GM21723 (cell line): ENCODE measurements around the gene CRTC1.
"Not testable (repeated sequence)": the region's sequence is repeated elsewhere in the genome, so short reads cannot be mapped to it uniquely, and the experiment has no call there.

Experiments
- ATAC-seq: cut with Tn5 transposase; IDR thresholded peaks from one replicate; pipeline ENCODE4 v1.9.1; 2021; ENCODE audit warnings: mild to moderate bottlenecking, moderate library complexity; ENCODE audit not compliant: unreplicated experiment

The CRTC1 gene

DNA sequence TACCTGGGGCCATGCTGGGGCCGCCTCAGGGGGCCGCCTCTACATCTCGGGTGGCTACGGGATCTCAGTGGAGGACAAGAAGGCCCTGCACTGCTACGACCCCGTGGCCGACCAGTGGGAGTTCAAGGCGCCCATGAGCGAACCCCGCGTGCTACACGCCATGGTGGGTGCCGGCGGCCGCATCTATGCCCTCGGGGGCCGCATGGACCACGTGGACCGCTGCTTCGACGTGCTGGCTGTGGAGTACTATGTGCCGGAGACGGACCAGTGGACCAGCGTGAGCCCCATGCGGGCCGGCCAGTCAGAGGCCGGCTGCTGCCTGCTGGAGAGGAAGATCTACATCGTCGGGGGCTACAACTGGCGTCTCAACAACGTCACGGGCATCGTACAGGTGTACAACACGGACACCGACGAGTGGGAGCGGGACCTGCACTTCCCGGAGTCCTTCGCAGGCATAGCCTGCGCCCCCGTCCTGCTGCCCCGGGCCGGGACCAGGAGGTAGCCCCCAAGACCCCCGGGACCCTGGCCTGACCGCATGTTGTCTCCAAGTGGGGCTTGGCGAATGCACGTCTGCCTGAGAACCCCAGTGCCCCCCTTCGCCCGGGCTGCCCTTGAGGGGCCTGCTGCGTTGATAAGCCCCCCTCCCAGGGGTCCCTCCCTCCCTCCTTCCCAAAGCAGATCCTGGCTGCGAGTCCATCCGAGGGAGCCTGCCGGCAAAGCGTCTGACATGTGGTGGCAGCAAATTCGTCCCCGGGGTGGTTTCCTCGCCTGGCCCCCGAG is 14.5 kb upstream of the CRTC1 start:
- ATAC-seq, result no peak

DNA sequence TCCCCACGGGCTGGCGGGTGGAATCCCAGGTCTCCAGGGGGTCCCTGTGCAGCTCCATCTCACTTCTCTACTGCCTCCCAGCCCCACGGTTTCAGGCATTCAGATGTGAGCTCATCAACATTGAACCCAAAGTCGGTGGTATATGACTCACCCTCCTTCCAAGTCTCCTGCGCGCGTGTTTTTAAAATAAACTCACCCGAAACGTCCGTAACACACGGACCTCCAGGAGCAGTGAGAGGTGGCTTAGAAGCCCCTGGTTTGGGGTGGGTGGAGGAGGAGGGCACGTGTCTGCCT is 14.0 kb upstream of the CRTC1 start:
- ATAC-seq, result no peak

DNA sequence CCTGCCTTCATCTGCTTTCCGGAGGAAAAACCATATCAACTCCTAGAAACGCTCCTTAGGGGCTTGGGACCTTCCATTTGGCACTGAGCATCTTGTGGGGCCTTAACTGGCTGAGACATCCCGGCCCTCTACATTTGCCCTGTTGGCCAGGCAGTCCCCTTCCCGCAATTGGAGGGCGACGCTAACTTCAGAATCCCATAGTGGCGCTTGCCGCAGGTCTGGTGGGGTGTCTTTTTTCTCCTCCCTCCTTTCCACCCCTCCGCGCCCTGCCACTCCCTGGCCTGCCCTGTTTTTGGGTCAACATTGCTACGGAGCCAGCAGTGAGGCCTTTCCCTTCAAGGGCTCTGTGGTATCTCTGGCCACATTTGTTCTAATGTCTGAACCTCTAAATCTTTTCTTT is 13.6 kb upstream of the CRTC1 start:
- no peak for ATAC-seq

DNA sequence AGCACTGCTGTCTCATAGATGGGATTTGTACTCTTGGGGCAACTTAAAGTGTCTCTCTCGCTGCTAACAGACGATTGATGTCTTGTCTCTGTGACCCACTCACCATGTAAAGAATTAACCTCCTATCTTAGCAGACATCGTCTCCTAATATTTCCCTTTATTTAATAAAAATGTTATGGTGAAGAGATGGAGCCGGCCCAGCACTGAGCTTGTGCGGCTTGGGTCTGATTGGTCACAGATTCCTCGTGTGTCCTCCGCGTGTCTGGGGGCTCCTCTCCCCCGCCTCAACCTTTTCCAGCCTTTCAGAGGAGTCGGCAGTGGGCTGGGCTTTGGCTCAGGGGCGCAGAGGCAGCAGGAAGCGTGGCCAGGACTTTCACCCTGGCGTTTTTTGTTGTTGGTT is 13.2 kb upstream of the CRTC1 start:
- no peak for ATAC-seq

DNA sequence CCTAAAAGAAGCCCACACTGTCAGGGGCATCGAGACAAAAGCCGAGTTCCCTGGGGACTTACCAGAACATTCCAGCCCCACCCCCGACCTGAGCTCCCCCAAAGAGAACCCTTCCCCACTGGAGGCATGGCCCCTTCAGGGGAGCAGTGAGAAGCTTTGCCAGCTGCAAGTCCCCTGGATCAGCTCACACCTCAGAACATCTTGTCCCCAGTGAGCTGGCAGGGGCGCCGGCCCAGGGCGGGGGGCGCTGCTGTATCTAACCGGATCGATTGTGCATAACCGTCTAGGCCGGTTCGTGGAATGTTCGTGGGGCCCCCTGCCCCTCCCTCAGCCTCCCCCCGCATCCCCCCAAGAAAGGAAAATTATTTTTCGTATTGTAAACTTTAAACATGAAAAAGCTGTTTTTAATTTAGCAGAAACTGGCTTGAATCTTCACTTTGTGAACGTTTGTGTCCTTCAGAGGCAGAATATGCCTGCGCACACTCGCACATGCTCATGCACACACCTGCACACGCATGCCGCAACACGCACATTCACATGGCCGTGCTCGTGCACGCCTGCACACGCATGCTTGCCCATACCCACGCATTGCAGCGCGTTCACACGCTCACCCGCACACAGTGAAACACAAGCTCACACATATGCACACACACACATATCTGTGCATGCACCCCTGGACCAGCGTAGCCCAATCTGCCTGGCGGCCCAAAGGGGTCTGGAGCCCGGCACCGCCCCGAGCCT is 12.0 kb upstream of the CRTC1 start:
- ATAC-seq, result no peak

DNA sequence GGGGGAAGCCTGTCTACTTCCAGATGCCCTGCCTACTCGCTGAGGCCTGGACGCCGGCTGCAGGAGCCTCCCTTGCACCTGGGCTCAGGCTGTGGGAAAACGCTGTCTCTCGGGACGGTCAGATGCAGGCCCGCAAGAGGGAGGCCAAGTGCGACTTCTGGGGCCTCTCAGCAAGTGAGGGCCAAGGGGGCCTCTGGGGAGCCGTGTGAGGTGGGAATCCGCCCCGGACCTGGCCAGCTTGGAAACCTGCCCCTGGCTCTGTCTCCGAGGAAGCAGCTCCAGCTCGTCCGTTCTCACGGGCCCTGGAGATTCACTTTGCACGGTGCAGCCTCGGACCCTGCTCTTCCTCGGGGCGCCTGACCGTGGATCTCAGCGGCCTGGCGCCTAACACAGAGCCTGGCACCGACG is 11.4 kb upstream of the CRTC1 start:
- ATAC-seq, result no peak

DNA sequence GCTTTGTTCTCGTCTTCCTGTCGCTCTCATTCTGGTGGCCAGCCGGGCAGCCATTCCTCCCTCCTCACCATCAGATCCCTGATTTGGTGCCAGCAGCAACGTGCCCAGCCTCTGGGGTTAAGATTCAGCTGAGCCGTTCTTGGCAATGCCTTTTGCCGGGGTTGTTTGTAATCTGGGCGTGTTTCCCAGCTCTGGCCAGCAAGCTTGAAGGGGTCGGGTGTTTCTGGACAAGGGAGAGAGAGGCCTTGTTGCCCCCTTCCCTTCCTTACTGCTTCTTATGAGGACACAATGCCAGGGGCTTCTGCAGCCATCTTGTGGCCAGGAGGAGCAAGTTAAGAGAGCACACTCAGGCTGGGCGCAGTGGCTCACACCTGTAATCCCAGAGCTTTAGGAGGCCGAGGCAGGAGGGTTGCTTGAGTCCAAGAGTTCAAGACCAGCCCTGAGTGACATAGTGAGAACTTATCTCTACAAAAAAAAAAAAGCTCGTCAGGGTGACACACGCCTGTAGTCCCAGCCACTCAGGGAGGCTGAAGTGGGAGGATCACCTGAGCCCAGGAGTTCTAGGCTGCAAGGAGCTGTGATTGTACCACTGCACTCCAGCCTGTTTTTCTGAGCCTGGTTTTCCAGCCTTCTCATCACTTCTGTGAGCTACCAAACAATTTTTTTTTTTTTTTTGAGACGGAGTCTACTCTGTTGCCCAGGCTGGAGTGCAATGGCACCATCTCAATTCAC is 10.7 kb upstream of the CRTC1 start:
- ATAC-seq, result no peak

DNA sequence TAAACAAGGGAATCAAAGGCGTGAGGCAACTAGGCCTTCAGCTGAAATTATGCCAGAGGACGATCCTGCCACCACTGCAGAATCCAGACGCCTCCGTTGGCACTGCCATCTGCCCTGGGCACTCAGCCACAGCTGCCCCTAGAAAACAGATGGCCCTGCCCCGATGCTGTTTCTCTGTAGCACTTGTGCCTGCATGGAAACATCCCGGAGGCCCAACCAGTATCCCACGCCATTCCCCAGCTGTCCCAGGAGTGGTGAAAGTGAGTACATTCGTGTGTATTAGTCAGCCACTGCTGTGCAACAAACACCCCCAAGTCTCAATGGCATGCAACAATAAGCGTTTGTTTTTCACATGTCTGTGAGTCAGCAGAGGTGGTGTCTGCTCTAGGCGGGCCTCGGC is 8.9 kb upstream of the CRTC1 start:
- ATAC-seq, result no peak

DNA sequence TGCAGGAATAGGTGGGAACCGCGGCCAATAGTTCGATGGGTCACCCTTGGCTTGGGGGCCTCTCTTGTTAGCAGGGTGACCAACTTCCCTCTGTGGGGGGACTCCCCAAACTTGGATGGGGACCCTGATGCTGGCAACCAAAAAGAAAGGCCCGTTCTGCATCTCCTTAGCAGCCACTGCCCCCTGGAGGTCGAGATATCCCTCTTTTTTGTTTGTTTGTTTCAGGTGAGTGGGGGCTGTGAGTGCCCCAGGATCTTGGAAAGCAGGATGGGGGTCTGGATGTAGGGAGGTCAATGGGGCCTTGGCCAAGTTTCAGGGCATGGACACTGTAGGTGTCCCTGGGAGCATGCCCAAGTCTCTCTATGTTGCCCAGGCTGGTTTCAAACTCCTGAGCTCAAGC is 7.7 kb upstream of the CRTC1 start:
- no peak for ATAC-seq

DNA sequence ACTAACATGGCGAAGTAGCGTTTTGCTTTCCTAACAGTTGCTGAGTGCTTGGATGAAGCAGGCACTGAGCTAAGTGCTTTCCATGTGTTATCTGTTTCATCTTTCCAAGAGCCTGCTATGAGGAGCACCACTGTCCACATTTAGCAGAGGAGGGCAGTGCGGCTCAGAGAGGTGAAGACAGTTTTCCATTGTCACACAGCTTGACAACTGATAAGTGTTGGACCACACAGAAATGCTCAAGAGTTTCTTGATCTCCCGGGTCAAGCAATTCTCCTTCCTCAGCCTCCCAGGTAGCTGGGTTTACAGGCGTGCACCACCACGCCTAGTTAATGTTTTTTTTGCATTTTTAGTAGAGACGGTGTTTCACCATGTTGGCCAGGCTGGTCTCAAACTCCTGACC is 6.8 kb upstream of the CRTC1 start:
- no peak for ATAC-seq

DNA sequence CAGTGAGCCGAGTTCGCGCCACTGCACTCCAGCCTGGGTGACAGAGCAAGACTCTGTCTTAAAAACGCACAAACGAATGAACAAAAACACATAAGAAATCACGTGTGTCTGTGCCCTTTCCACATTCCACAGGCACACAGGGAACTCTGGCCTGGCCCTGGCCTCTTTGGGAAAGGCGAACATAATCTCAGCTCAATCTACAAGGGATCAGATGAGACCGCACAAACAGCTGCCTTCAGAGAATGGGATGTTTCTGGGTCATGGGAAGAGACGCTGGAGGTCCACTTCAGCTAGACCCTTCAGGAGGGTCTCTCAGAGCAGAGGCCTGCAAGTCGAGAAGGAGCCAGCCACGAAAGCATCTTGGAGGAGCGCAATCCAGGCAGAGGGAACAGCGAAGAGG is 6.3 kb upstream of the CRTC1 start:
- no peak for ATAC-seq

DNA sequence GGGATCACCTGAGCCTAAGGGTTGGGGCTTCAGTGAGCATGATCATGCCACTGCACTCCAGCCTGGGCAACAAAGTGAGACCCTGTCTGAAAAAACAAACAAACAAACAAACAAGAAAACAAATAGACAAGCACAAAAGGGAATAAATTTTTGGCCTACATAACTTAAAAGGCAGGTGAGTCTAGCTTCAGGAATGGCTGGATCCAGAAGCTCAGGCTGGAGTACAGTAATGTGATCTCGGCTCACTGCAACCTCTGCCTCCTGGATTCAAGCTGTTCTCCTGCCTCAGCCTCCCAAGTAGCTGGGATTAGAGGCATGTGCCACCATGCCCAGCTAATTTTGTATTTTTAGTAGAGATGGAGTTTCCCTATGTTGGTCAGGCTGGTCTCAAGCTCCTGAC is 3.3 kb upstream of the CRTC1 start:
- not testable (repeated sequence) for ATAC-seq

DNA sequence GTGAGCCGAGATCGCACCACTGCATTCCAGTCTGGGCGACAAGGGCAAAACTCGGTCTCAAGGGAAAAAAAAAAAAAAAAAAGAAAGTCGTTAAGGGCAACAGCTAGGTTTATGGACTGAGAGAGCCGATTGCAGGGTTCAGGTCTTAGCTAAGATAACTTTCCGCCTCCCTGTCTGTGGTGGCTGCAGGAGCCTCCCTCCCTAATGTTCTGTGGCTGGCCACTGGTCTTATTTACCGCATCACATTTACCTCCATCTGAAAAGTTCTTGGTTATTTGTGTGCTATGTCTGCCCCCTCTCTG is 722 bp upstream of the CRTC1 start:
- ATAC-seq, result no peak

DNA sequence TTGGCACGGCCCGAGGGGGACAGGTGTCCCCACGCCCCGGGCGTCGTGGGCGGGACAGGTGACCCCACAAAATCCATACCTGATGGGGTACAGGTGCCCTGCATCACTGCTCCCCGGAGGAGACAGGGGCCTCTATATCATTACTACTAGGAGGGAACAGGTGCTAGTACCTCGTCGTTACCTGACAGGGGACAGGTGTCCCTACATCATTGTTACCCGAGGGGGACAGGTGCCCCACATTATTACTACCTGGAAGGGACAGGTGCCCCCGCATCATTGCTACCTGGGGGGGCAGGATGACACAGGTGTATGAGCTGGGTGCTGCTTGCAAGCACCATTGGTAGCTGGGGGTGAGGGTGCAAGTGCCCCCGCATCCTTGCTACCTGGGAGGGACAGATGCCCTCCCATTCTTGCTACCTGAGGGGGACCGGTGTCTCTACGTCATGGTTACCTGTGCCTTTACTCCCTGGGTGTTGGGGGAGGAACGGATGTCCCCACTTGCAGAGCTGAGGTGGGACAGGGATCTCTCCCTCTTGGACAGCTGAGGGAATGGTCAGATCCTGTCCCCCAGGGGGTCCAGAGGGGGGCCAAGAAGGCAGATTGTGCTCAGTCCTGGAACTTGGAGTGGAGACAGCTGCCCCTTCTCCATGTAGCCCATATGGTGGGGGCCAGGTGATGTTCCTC is 620 bp downstream of the CRTC1 start:
- ATAC-seq, result peak; percentile 21

DNA sequence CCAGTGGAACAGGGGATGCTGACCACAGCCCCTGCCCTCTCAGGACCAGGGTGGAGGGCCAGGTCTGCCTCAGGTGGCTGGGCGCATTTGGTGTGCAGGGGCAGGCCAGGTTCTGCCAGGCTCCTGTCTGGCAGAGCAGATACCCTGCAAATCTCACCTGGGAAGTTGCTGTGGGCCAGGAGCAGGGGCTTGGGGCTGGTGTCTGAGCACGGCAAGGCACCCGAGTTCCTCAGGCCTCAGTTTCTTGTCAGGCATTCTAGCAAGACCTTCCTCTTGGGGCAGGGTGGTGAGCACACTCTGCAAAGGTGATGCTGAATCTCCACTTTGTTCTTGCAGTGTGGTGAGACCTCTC is 1.1 kb downstream of the CRTC1 start:
- no peak for ATAC-seq

DNA sequence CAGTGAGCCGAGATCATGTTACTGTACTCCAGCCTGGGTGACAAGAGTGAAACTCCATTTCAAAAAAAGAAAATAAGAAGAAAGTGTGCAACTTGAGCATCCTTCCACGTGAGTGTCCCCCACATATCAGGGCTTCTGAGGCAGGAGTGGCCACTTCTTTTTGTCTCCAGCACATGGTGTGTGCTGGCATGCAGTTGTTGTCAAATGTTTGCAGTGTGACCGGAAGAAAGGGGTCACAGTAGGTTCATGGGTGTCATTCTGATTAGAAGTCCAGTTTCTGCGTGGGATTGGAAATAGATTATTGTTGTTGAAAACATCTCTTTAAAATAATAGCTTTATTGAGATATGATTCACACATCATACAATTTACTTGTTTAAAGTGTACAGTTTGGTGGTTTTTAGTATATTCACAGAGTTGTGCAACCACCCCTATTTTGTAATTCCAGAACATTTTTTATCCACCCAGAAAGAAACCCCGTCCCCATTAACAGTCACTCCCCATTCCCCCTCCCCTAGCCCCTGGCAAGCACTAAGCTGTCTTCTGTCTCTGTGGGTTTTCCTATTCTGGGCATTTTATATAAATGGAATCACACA is 2.2 kb downstream of the CRTC1 start:
- ATAC-seq, result no peak

DNA sequence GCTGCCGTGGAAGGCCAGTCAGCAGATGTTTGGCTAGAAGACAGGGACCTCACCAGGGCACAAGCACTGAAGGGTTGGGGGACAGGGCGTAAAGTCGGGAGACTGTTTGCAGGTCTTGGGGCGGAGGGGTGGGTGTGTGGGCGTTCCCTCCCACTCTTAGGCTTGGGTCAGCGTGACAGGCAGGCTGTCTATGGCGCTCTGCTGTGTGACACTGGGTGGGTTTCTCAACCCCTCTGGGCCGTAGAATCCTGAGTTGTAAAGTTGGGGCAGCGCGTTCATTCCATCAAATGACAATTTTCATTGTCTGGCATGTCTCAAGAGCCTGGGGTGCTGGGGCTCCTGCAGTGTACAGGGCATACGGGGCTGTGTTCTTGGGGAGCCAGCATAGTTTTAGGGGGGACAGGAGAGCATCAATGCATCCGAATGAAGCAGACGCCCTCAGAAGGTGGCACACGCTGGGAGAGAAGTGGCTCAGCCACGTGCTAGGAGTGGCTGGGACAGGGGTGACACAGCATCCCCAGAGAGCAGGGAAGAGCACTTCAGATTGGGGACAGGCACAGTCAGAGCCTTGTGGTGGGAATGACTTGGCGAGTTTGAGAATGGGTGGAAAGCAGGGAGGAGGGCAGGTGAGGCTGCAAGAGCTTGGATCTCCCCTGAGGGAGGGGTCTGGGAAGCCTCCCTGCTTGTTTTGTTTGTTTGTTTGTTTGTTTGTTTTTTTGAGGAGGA is 4.4 kb downstream of the CRTC1 start:
- no peak for ATAC-seq

DNA sequence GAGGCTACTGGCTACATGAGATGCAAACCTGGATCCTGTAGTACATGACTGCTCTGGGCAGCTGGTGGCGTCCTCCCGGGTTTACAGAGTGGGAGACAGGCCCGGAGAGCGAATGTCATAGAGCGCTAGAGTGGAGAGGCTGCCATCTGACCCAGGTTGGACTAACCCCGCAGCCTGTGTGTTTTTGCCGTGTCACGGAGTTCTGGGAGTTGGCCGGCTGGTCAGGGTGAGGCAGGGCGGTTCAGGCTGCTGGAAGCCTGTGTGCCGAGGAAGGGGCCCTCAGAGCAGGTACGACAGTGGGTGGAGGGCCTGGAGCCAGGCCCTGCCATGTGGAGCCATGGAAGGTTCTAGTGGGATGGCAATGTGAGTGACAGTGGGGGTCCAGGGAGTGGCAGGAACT is 12.5 kb downstream of the CRTC1 start:
- ATAC-seq, result no peak

DNA sequence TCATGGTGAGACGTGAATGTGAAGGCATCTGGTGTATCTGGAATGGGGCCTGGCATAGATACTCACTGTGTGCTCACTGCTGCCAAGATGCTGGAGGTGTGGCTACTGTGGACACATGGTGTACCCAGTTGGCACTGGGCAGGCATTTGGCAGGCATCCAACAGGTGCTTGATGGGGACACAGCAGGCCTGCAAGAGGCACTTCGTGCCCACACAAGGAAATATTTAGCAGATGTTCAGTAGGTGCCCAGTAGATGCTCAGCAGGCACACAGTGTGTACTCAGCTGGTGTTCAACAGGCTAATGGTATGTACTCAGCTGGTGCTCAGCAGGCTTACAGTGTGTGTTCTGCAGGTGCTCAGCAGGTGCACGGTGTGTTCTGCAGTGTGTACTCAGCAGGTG is 14.2 kb downstream of the CRTC1 start:
- no peak for ATAC-seq

DNA sequence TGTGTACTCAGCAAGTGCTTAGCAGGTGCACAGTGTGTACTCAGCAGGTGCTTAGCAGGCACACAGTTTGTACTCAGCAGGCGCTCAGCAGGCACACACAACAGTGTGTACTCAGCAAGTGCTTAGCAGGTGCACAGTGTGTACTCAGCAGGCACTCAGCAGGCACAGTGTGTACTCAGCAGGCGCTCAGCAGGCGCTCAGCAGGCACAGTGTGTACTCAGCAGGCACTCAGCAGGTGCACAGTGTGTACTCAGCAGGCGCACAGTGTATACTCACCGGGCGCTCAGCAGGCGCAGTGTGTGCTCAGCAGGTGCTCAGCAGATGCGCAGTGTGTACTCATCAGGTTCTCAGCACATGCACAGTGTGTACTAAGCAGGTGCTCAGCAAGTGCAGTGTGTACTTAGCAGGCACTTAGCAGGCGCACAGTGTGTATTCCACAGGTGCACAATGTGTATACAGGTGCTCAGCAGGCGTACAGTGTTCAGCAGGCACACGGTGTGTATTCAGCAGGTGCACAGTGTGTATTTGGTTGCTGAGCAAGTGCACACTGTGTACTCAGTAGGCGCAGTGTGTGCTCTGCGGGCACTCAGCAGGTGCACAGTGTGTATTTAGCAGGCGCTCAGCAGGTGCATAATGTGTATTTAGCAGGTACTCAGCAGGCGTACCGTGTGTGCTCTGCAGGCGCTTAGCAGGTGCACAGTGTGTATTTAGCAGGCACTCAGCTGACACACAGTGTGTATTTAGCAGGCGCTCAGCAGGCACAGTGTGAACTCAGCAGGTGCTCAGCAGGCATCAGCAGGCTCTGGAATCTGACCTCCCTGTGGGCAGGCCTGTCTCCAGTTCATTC is 15.1 kb downstream of the CRTC1 start:
- ATAC-seq, result no peak
